GM21825 (cell line): ENCODE measurements around the gene COL27A1.
"Not testable (repeated sequence)": the region's sequence is repeated elsewhere in the genome, so short reads cannot be mapped to it uniquely, and the experiment has no call there.

Experiments
- ATAC-seq: cut with Tn5 transposase; IDR thresholded peaks from one replicate; pipeline ENCODE4 v1.9.1; 2021; ENCODE audit warnings: mild to moderate bottlenecking, moderate library complexity; ENCODE audit not compliant: unreplicated experiment

Gene COL27A1

DNA sequence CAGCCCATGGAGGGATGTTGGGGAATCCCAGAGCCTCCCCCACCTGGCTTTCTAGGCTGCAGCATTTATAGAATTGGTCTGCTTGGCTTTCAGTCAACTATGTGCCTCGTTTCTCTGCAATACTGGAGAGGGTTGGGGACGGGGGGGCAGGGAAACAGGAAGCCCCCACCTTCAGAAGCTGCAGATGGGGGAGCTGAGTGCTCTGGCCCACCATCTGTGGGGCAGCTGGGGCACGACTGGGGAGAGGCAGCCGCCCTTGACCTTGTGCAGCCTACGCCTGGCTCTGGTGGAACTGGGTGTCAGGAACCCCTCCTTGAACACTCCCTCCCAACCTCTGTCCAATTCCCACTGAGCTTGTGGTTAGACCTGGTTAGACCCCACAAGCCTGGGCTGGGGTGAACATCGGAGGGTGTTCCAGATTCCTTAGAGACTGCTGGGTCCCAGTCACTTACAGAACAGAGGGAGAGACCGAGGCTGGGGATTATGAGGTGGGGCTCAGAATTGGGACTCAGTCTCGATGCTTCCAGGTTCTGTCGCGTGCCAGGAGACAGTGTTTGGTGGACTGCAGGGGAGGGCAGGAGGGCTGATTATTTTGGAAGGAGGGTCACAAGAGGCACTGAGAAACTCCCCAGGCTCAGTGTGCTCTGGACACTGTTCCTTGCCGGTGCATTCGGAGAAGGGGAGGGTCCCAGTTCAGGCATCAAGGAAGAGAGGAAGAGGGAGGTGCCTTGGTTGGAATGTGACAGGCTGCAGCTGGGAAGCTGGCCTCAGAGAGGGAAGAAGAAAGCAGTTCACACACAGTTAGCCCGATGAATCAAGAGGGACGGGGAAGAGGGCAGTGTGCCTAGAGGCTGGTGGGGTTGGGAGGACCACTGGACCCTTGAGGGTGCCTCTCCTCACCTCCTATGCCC, 25.6 kb downstream of the COL27A1 start:
- no peak for ATAC-seq

DNA sequence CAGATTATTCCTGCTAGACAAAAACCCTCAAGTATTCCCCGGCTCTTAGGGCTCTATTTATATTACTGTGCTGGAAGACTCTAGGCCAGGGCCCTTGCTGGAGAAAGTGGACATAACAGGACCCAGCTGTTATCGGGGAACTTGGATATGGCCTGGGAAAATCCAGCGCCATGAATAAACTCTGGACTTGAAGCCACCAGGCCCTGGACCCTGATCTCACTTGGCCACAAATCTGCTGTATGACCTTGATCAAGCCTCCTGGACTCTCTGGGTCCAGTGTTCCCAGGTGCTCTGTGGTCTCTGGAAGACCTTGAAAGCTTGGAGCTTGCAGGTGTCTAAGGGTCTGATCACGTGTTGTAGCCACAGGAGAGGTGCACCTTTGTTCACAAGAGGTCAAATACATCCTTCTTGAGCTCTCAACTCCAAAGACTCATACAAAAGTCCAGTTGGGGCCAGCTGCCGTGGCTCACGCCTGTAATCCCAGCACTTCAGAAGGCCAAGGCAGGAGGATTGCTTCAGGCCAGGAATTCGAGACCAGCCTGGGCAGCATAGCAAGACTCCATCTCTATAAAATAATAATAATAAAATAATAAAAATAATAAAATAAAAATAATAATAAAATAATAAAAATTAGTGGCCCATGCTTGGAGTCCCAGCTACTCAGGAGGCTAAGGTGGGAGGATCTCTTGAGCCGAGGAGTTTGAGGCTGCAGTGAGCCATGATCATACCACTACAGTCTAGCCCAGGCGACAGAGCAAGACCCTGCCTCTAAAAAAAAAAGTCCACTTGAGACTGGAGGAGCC, 26.5 kb downstream of the COL27A1 start:
- no peak for ATAC-seq

GRCh38 chr9:114183006-114183405, 27.7 kb downstream of the COL27A1 start:
- no peak for ATAC-seq

- no peak for ATAC-seq
Measured at GRCh38 chr9:114184071-114184470, 28.7 kb downstream of the COL27A1 start.

DNA sequence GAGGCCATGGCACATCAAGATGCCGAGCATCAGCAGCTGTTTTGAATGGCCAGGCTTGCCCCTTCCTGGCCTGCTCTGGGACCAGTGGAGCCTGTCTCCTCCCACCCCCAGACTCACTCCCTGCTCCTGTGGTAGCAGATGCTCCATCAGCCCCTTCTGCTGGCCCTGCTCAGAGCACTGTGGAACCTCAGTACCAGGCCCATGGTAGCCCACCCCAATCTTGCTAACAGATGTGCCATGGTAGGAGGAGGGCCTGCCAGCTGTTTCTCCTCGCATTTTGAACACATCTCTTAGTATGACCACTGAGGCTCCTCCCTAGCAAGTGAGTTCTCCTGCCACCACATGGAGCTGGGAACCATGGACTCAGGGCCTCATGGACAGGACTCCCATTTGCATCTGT, 29.5 kb downstream of the COL27A1 start:
- ATAC-seq, result no peak

DNA sequence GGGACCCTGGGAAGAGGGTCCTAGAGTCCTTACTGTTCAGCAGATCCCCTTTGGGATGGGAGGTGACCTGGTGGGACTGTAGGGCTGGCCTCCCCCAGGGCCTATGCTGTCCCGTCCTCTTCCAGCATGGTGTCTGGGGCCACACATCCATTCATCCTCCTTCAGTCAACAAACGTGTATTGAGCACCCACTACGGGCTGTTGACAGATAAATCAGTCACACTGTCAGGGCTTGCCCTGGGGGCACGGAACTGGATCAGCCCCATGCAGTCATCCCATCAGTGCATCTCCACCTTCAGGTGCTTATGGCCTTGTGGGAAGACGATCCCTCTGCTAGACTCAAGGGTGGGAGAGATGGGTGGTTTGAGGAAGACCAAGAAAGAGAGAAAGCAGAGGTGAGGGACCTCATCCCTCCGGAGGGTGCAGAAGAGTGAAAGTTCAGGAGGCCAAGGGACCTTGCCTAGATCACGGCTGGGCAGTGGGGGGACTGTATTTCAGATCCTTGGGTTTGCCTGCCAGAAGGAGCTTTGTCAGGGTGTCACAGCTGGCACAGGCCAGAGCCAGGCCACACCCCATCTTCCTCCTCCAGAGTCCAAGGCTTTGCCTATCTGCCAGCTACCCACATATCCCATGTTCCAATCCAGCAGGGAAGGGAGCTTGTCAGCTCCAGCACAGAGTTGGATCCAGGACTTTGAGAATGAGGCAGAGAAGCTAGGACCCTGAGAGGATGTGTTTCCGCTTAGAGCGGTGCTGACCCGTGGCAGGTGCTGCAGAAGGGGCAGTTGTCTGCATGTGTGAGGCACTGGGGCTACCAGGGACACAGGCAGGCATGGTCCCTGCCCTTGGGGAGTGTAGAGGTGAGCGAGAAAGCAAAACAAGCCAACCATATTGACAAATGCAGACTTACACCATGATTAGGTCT, 30.5 kb downstream of the COL27A1 start:
- ATAC-seq, result no peak

DNA sequence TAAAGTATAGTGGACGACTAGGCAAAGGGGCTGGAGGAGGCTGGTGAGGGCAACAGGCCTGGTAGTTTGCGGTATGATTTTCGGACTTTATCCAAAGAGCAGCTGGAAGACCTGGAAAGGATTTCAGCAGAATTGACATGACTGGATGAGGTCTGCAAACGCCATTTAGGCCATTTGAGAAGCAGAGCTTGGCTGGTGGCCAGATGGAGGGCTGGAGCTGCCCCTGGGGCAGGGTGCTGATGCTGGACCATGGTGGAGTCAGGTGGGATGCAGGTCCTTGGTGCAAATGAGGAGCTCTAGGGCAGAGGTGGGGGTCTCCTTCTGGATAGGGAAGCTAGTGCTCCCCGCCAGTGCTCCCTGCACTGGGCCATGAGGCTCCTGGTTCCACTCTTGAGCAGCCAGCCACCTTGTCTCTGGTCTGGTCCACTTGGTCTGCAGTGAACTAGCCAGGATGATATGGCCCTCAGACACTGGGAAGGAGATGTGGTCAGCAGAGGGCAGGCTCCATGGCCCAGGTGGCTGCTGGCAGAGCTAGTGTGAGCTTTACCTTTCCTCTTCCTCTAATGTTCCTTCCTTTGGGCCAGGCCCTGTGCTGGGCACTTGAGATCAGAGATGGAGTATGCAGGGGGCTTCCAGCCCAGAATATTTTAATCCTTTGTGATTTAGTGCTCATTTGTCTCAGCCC, 31.4 kb downstream of the COL27A1 start:
- no peak for ATAC-seq

DNA sequence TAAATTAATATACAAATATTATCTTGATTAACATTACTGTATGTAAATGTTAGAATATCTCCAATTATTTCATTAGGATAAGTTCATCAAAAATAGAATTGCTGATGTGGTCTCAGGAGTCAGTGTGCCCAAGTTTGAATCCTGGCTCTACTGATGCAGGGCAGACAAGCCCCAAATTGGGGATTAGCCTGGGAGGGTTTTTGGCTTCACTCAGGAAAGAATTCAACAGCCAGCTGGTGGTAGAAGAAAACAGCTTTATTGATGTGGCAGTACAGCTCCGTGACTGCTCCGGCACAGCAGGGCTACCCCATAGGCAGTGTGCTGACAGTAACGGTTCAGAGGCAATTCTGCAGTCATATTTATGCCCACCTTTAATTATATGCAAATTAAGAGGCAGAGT, 32.5 kb downstream of the COL27A1 start:
- ATAC-seq, result no peak

GRCh38 chr9:114189823-114190562, 34.7 kb downstream of the COL27A1 start:
- no peak for ATAC-seq

- ATAC-seq, result no peak
Measured at GRCh38 chr9:114190563-114190905, 35.2 kb downstream of the COL27A1 start.

DNA sequence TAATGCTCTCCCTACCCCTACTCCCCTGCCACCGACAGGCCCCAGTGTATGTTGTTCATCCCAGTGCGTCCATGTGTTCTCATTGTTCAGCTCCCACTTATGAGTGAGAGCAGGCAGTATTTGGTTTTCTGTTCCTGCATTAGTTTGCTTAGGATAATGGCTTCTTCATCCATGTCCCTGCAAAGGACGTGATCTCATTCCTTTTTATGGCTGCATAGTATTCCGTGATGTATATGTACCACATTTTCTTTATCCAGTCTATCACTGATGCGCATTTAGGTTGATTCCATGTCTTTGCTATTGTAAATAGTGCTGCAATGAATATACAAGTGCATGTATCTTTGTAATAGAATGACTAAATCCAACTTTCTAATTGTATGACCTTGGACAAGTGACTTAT, 36.1 kb downstream of the COL27A1 start:
- not testable (repeated sequence) for ATAC-seq

DNA sequence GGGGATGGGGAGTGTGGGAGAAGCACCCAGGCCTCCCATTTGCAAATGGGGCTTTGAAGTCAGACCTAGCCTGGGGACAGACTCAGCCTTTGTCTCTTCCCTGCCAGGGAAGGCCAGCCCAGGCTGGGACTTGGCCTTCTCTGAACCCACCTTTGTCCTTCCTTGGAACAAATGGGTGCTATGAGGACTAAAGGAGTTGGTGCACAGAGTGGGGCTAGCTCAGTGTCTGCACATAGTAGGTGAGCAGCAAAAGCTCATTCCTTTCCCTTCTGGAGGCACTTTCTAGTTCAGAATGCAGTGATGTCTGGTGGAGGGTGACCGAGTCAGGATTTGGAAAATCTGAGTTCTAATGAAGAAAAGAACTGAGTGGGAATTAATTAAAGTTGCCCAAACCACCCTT, 37.2 kb downstream of the COL27A1 start:
- ATAC-seq, result no peak

DNA sequence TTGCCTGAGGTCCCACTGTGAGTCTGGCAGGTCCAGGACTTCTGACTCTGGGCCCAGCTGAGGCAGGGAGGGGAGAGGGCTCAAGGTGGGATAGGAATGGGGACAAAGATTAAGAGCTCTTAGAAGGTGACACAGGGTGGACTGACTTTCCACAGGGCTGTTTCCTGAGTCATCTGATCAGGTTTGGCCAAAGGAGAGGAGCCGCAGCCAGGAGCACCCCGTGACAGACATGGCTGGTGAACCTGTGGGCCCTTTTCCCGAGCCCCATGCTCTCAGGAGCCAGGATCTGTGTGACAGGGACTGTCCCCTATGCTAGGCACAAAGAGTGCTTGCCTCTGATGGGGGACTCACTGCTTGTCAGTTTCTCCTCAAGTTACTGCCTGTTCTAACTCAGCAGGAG, 37.8 kb downstream of the COL27A1 start:
- no peak for ATAC-seq

- ATAC-seq, result no peak
Measured at GRCh38 chr9:114196117-114196516, 40.8 kb downstream of the COL27A1 start.

DNA sequence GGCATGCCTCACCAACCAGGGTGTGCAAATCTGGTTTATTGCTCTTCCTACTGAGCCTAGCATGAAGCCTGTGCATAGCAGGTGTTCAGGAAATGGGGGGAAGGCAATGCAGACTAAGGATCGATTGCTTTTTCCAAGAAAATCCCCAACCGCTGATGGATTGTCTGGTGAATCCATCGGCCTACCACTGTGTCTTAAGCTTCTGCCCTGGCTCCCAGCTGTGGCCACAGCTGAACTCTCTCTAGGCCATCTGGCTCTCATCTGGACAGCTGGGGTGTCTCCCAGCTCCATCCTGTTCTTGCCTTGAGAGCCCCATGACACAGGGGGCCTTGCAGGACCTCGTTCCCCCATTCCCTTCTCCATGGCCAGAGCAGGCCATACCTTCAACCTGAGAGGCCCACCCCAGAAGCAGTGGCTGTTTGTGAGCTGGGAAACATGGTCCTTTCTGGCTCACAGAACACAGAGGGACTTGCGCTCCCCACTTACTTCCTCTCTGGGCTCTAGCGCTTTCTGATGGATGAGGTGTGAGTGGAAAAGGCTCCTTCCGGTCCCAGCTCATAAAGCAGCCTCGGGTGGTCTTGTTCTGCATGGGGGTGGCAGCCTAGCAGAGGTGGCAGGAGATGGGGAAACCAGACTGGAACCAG, 41.8 kb downstream of the COL27A1 start:
- ATAC-seq, result no peak

GRCh38 chr9:114198249-114199040, 43.1 kb downstream of the COL27A1 start:
- no peak for ATAC-seq

- ATAC-seq, result no peak
Measured at GRCh38 chr9:114200721-114201300, 45.5 kb downstream of the COL27A1 start.

GRCh38 chr9:114202396-114202795, 47.1 kb downstream of the COL27A1 start:
- ATAC-seq, result no peak
